Mucosa of gallbladder (tissue), 1 donor: ENCODE data around the gene ARL17B. TPM values are rescaled to one million over a fixed set of nuclear protein-coding genes. Genes with fewer than 3 reads are reported as not detected.
A peak's percentile ranks its signal among the peaks of the same experiment; 100 is the strongest.
"Not testable (repeated sequence)": the region's sequence is repeated elsewhere in the genome, so short reads cannot be mapped to it uniquely, and the experiment has no call there.

Experiments
- DNase-seq: peaks from one replicate; pipeline ENCODE4 v3.0.0-alpha.2; 2020; ENCODE audit warnings: low spot score
- total RNA-seq: library from RNA; stranded (reverse); gene quantifications from one replicate; pipeline ENCODE4 v1.2.1, GENCODE V29; 2021
- donor health status: DM: no; HTN: no; CAD: no.

Gene ARL17B
- total RNA-seq, 1 donor from 2014 or later, result 20.9 TPM

GRCh38 chr17:46290906-46291546 lies 70.5 kb downstream of the ARL17B start:
- DNase-seq, result not testable (repeated sequence)

DNA sequence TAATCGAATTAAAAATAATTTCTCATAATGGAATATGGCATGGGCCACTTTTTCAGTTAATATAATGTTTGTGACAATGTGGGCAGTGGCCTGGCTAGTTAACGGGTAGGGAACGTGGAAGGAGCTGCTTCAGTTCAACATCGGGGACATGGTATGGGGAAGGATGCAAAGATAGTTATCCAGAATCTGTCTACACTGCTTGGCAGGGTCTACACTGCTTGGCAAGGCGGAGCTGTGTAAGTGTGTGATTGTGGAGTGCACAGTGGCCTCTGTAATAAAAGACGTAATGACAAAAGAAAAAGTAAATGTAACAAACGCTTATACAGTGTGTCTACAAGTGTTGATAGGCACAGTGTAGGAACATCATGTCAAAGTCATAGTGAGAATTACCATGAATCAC lies 74.0 kb downstream of the ARL17B start:
- not testable (repeated sequence) for DNase-seq

DNA sequence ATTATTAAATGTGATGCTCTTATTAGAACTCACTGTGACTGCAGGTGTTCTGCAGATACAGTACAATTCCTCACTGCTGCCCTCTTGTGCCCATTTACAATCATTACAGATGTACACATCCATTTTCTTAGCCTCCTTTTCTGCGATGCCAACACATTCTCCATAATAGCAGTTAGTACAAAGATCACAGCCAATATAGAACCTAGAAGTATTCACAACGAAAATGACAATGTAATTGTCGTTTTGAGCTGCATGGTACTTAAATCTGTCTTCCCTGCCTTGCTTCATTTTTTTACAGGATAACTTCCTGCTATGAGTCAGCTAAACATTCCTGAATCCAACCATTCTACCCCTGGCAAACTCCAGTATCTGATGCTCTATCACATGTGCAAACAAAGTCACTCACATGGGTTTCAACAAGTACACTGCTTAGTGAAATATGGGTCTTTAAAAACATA lies 74.8 kb downstream of the ARL17B start:
- DNase-seq, result peak; percentile 86

- DNase-seq, result not testable (repeated sequence)
Observed at GRCh38 chr17:46285500-46285899, 76.1 kb downstream of the ARL17B start.

- peak; percentile 6 for DNase-seq
Observed at GRCh38 chr17:46284467-46284866, 77.1 kb downstream of the ARL17B start.

GRCh38 chr17:46282635-46283034 lies 78.9 kb downstream of the ARL17B start:
- not testable (repeated sequence) for DNase-seq

DNA sequence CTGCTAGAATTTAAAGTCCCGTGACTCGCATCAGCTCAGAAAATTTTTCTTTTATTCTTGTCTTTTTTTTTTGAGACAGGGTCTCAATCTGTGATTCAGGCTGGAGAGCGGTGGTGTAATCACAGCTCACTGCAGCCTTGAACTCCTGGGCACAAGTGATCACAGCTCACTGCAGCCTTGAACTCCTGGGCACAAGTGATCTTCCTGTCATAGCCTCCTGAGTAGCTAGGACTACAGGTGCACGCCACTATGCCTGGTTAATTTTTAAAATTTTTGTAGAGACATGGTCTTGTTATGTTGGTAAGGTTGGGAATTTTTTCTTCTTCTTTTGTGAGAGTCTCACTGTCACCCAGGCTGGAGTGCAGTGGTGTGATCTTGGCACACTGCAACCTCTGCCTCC lies 80.2 kb downstream of the ARL17B start:
- DNase-seq, result not testable (repeated sequence)

GRCh38 chr17:46276728-46277479 lies 84.7 kb downstream of the ARL17B start:
- not testable (repeated sequence) for DNase-seq

GRCh38 chr17:46274238-46274637 lies 87.3 kb downstream of the ARL17B start:
- DNase-seq, result no peak

GRCh38 chr17:46273541-46274236 lies 87.9 kb downstream of the ARL17B start:
- DNase-seq, result no peak

DNA sequence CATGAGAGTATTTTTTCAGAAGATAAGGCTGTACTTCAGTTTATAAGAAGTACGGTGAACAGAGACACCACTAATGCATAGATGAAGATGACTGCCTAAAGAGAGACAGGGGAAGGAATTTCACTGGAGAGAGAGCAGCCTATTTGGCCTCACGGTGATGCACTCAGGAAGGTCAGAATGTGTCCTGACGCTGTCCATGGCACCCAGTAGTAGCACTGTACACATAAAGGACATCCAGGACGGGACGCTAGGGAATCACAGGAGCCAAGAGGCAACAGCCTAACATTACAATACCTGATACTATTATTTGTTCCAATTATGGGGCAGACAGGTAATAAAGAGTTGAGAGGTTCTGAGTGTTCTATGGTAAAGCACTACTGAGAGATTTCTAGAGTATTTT lies 91.5 kb downstream of the ARL17B start:
- no peak for DNase-seq

DNA sequence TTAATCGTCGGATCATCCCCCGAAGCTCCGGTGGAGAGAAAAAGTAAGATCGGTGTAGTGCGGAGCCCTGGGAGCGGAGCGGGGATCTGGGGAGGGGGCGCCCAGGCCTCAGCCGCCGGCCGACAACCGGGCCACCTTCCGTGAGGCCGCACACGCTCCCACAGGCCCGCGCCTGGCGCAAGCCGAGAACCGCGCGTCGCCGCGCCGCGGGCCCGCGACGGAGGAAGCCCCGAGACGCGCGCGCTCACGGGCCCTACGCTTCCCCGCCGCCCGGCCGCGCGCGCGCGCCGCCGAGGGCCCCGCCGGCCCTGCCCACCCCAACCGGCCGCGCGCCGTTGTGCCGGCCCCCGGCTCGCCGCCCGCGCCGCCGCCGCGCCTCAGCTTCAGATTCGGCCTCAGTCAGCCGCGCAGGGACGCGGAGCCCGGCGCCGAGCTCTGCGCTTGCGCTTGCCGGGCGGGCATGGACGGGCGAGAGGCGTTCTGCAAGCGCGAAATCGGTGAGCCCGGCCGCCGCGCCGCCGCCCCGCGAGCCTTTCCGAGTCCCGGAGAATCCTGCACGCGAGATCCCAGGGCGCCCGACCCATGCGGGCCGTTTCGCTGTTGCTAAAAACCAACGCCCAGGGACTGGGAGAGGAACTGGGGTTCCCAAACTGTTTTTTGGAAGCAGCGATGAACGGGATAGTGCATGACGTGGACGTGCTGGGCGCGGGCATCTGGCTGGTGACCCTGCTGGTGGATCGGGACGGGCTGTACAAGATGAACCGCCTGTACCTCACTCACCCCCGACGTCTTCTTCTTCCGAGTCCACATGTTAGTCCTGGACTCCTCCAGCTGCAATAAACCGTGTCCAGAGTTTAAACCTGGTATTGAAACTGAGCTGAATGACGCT lies 94.7 kb downstream of the ARL17B start:
- peak; percentile 92 for DNase-seq

GRCh38 chr17:46266063-46266655 lies 95.4 kb downstream of the ARL17B start:
- DNase-seq, result peak; percentile 19

DNA sequence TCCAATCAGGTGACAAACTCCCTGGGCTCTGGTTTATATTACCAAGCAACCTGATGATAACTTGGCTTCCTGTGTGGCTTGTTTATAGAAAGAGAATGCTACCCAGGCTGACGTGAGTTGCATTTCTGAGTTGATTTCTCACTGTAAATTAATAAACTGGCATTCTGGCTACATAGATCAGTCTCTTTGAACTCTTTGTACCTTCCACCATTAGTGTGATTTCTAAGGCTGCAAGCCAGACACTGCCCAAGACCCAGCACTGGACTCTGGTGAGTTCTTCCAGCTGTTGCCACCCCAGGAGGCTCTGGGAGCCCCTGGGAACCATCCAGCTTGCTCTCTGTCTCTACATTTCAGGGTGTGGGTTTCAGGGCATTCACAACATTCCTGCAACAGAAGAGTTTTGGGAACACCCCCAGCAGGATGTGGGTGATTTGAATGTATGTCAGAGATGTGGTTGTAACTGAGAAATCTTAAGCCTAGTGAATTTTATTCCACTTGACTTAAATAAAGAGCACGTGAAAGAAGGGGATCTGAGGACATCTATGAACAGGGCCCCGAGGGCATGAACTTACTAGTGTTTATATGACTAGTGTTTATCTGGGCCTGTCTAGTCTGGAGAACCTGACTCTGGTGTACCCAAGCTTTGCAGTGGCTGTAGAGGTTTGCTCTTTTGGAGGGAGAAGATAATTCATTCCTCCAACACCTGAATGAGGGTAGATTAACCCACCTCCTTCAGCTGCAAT lies 96.9 kb downstream of the ARL17B start:
- DNase-seq, result no peak

DNA sequence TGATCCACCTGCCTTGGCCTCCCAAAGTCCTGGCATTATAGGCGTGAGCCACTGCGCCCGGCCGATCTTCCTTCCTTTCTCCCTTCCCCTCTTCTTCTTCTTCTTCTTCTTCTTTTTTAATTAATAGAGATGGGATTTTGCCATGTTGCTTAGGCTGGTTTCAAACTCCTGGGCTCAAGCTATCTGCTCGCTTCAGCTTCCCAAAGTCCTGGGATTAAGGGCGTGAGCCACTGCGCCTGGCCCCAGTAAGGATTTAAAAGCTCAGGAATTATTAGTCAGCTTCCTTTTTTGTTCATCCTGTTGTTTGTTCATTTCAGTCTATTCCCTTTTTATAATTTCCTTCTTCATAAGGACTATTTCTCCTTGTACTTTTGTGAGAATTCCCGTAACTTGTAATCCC lies 99.3 kb downstream of the ARL17B start:
- DNase-seq, result no peak

DNA sequence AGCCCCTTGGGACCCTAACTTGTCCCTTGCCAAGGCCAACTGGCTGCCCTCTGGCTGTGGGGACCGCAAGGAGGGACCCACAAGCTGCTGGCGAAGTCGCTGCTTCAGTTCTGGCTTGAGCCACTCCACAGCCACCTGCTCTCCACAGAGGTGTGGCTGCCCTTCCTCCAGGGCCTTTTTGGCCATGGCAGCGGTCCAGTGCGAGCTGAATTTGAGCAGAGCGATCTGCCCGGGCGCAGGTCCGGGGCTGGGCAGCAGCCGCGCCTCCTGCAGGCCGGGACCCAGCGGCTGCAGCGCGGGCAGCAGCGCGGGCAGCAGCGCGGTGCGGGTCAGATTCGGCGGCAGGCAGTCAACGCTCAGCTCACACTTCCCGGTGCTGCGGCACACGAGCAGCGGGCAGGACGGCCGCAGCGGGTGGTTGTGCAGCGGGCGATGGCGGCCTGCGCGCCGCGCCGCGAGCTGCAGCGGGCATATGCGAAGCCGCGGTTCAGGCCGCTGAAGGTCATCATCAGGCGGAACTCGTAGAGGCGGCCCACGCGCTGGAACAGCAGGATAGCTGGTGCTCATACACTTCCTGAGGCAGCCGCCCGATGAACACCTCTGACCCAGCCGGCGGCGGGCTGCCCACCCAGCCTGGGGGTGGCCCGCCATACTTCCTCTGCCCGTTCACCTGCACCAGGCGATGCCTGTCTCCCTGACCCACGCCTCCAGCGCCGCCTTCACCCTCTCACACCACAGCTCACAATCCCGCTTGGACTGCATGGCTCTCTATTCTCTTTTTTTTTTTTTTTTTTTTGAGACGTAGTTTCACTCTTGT lies 101.5 kb downstream of the ARL17B start:
- not testable (repeated sequence) for DNase-seq

- DNase-seq, result not testable (repeated sequence)
Observed at GRCh38 chr17:46256369-46256768, 105.2 kb downstream of the ARL17B start.

DNA sequence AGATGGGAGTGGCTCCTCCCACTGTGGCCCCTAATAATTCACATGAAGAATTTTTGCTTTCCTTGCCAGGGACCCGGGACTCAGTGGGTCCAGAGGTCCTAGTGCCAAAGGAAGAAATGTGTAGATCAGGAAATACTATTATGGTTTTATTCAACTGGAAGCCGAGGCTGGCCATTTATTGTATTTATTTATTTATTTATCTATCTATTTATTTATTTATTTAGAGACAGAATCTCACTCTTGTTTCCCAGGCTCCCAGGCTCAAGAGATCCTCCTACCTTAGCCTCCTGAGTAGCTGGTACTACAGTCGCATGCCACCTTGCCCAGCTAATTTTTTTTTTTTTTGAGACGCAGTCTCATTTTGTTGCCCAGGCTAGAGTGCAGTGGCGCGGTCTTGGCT lies 107.4 kb downstream of the ARL17B start:
- not testable (repeated sequence) for DNase-seq

GRCh38 chr17:46253722-46254121 lies 107.8 kb downstream of the ARL17B start:
- DNase-seq, result peak; percentile 63
